ENCODE measurements around the gene ZNF175.

The ZNF175 gene

DNA sequence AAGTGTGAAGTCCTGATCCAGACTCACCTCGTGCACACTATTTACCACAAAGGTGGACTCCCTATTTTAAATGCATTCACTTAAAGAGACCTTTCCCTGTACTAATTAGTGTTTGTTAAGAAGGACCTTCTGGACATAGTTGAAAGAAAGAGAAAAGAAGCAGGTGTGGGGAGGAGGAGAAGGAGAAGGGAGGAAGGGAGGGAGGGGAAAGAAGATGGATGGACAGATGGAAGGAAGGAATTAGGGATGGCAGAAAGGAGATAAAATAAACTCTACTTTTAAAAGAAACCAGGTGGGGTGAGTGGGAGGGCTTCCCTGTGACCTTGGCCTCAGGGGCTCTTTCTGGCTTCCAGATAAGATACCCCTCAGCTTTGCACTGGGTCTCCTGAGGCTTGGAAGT is 21.4 kb downstream of the ZNF175 start:
- 83% methylated on average over 1 of the region's 1 CpG for WGBS
- H3K4me1 ChIP-seq (ENCODE audit: insufficient read depth, low read length), result 0 out of 2 replicates have a peak, but pooled peaks cover 4% of the 10 kb centered on the region
- no peak overlapping the region for H3K9ac ChIP-seq (ENCODE audit: low read depth, low read length)
- H3K27me3 ChIP-seq (ENCODE audit: insufficient read depth, low read length), result no peaks in the 10 kb centered on the region
- H3K4me3 ChIP-seq (ENCODE audit: low read length), result no peak overlapping the region
- H3K9me3 ChIP-seq (ENCODE audit: insufficient read depth, low read depth, low read length), result peaks cover 10% of the 10 kb centered on the region
- no peak overlapping the region for H3K27ac ChIP-seq (ENCODE audit: low read depth, low read length)
- H3K36me3 ChIP-seq (ENCODE audit: insufficient read depth, low read length), result peaks cover 10% of the 10 kb centered on the region

- Histone ChIP-seq H3K4me1 (ENCODE audit: insufficient read depth, low read length) (0 out of 2 replicates have a peak, but pooled peaks cover 4% of the 10 kb centered on the region), H3K36me3 (ENCODE audit: insufficient read depth, low read length) (peaks cover 3% of the 10 kb centered on the region; the same call in 1 of the 2 replicates), H3K9ac (ENCODE audit: low read depth, low read length) (peak overlapping the region; percentile 43), H3K4me3 (ENCODE audit: low read length) (peak overlapping the region; percentile 73), H3K27ac (ENCODE audit: low read depth, low read length) (no peak overlapping the region), H3K9me3 (ENCODE audit: insufficient read depth, low read depth, low read length) (peaks cover 2% of the 10 kb centered on the region; the same call in 1 of the 2 replicates), H3K27me3 (ENCODE audit: insufficient read depth, low read length) (no peaks in the 10 kb centered on the region)
- 43% methylated on average over 10 of the region's 10 CpGs for WGBS
Measured at GRCh38 chr19:51593138-51593890, 22.2 kb downstream of the ZNF175 start.

DNA sequence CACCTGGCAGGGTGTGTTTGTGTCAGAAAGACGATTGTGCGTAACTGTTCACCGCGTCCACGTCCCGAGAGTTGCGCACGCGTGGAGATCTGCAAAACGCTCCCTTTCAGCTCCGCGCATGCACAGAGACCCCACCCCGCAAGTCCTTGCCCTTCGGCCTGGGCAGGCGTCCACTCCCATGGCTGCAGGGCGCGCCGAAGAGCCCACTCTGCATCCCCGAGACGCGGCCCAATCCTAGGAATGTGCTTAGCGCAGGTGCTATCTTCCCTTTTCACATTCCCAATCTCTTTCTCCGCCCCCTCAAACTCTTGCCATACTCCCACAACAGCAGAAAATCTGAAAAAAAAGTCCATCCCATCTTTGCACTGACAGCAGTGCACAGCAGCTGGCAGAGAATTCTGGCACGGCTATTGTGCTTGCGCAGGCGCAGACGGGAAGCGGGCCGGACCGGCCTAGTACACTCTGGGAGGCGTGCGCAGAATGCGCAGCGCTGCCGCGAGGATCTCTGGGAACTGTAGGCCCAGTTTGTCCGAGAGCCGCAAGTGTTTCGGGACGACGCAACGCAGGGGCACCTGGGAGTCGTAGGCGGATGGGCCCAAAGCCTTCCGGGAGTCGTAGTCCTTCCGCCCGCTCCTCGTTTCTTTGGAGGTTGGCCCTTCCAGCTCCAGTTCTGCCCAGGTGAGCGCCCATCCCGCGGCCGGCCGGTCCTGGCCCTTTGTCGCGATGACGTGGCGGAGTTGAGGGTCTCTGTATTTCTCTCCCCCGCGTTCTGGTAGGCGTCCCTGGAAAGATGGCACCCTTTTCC is 23.1 kb downstream of the ZNF175 start:
- Histone ChIP-seq H3K9me3 (ENCODE audit: insufficient read depth, low read depth, low read length) (0 out of 2 replicates have a peak, but pooled peaks cover 3% of the 10 kb centered on the region), H3K4me3 (ENCODE audit: low read length) (peak overlapping the region; percentile 73), H3K36me3 (ENCODE audit: insufficient read depth, low read length) (no peaks in the 10 kb centered on the region), H3K27me3 (ENCODE audit: insufficient read depth, low read length) (no peaks in the 10 kb centered on the region), H3K27ac (ENCODE audit: low read depth, low read length) (no peak overlapping the region), H3K4me1 (ENCODE audit: insufficient read depth, low read length) (0 out of 2 replicates have a peak, but pooled peaks cover 4% of the 10 kb centered on the region), H3K9ac (ENCODE audit: low read depth, low read length) (peak overlapping the region; percentile 43)
- WGBS, result 1% methylated on average over 61 of the region's 61 CpGs

- no peak overlapping the region for H3K27ac ChIP-seq (ENCODE audit: low read depth, low read length)
- 37% methylated on average over 6 of the region's 6 CpGs for WGBS
- peak overlapping the region; percentile 34 for H3K9ac ChIP-seq (ENCODE audit: low read depth, low read length)
- H3K36me3 ChIP-seq (ENCODE audit: insufficient read depth, low read length), result no peaks in the 10 kb centered on the region
- 0 out of 2 replicates have a peak, but pooled peaks cover 3% of the 10 kb centered on the region for H3K9me3 ChIP-seq (ENCODE audit: insufficient read depth, low read depth, low read length)
- H3K4me3 ChIP-seq (ENCODE audit: low read length), result peak overlapping the region; percentile 73
- no peaks in the 10 kb centered on the region for H3K27me3 ChIP-seq (ENCODE audit: insufficient read depth, low read length)
- 0 out of 2 replicates have a peak, but pooled peaks cover 4% of the 10 kb centered on the region for H3K4me1 ChIP-seq (ENCODE audit: insufficient read depth, low read length)
Measured at GRCh38 chr19:51594774-51595109, 23.7 kb downstream of the ZNF175 start.

- H3K9ac ChIP-seq (ENCODE audit: low read depth, low read length), result no peak overlapping the region
- 91% methylated on average over 8 of the region's 8 CpGs for WGBS
- peak overlapping the region; percentile 73 for H3K4me3 ChIP-seq (ENCODE audit: low read length)
Measured at GRCh38 chr19:51595190-51596175, 24.4 kb downstream of the ZNF175 start.

GRCh38 chr19:51598159-51598915 is 27.3 kb downstream of the ZNF175 start:
- Histone ChIP-seq H3K9ac (ENCODE audit: low read depth, low read length) (no peak overlapping the region), H3K9me3 (ENCODE audit: insufficient read depth, low read depth, low read length) (0 out of 2 replicates have a peak, but pooled peaks cover 3% of the 10 kb centered on the region), H3K4me3 (ENCODE audit: low read length) (no peak overlapping the region), H3K4me1 (ENCODE audit: insufficient read depth, low read length) (0 out of 2 replicates have a peak, but pooled peaks cover 3% of the 10 kb centered on the region), H3K27ac (ENCODE audit: low read depth, low read length) (no peak overlapping the region), H3K36me3 (ENCODE audit: insufficient read depth, low read length) (no peaks in the 10 kb centered on the region), H3K27me3 (ENCODE audit: insufficient read depth, low read length) (no peaks in the 10 kb centered on the region)
- 93% methylated on average over 31 of the region's 31 CpGs for WGBS

More at GRCh38 chr19:51595190-51596175, 24.4 kb downstream of the ZNF175 start:
- no peak overlapping the region for H3K27ac ChIP-seq (ENCODE audit: low read depth, low read length)
- H3K9me3 ChIP-seq (ENCODE audit: insufficient read depth, low read depth, low read length), result 0 out of 2 replicates have a peak, but pooled peaks cover 3% of the 10 kb centered on the region
- no peaks in the 10 kb centered on the region for H3K36me3 ChIP-seq (ENCODE audit: insufficient read depth, low read length)
- no peaks in the 10 kb centered on the region for H3K27me3 ChIP-seq (ENCODE audit: insufficient read depth, low read length)
- H3K4me1 ChIP-seq (ENCODE audit: insufficient read depth, low read length), result 0 out of 2 replicates have a peak, but pooled peaks cover 4% of the 10 kb centered on the region

- H3K4me3 ChIP-seq (ENCODE audit: low read length), result no peak overlapping the region
- H3K27me3 ChIP-seq (ENCODE audit: insufficient read depth, low read length), result no peaks in the 10 kb centered on the region
- H3K9me3 ChIP-seq (ENCODE audit: insufficient read depth, low read depth, low read length), result 0 out of 2 replicates have a peak, but pooled peaks cover 3% of the 10 kb centered on the region
- H3K9ac ChIP-seq (ENCODE audit: low read depth, low read length), result no peak overlapping the region
- 93% methylated on average over 10 of the region's 10 CpGs for WGBS
- H3K4me1 ChIP-seq (ENCODE audit: insufficient read depth, low read length), result no peaks in the 10 kb centered on the region
- H3K27ac ChIP-seq (ENCODE audit: low read depth, low read length), result no peak overlapping the region
- no peaks in the 10 kb centered on the region for H3K36me3 ChIP-seq (ENCODE audit: insufficient read depth, low read length)
Measured at GRCh38 chr19:51599084-51599483, 28.0 kb downstream of the ZNF175 start.

DNA sequence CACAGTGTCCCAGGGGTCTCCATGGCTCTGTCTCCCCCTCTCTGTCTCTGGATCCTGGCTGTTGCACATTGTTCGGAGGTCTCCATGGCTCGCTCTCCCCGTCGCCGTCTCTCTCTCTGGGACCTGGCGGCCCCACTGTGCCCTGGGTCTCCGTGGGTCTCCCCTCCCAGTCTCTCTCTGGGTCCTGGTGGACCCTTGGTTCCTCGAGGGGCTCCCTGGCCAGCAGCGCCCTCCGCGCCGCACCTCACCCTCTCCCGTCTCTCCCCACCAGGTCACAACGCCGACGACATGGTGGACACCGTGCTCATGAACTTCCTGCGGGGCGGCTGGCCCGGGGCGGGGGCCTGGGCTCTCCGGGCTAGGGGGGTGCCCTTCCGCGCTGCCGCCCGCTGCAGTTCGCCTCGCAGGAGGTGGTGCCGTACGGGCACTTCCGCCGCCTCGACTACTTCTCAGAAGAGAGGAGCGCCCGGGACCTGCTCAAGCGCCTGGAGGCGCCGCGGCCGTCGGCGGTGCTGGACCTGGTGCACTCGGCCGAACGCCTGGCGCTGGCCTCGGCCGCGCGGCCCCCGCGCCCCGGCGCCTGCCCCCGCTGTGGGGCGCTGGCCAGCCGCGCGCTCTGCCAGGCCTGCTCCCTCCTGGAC is 30.0 kb downstream of the ZNF175 start:
- Histone ChIP-seq H3K36me3 (ENCODE audit: insufficient read depth, low read length) (no peaks in the 10 kb centered on the region), H3K27ac (ENCODE audit: low read depth, low read length) (no peak overlapping the region), H3K4me1 (ENCODE audit: insufficient read depth, low read length) (no peaks in the 10 kb centered on the region), H3K27me3 (ENCODE audit: insufficient read depth, low read length) (no peaks in the 10 kb centered on the region), H3K9ac (ENCODE audit: low read depth, low read length) (no peak overlapping the region), H3K4me3 (ENCODE audit: low read length) (no peak overlapping the region), H3K9me3 (ENCODE audit: insufficient read depth, low read depth, low read length) (0 out of 2 replicates have a peak, but pooled peaks cover 3% of the 10 kb centered on the region)
- 94% methylated on average over 59 of the region's 59 CpGs for WGBS

DNA sequence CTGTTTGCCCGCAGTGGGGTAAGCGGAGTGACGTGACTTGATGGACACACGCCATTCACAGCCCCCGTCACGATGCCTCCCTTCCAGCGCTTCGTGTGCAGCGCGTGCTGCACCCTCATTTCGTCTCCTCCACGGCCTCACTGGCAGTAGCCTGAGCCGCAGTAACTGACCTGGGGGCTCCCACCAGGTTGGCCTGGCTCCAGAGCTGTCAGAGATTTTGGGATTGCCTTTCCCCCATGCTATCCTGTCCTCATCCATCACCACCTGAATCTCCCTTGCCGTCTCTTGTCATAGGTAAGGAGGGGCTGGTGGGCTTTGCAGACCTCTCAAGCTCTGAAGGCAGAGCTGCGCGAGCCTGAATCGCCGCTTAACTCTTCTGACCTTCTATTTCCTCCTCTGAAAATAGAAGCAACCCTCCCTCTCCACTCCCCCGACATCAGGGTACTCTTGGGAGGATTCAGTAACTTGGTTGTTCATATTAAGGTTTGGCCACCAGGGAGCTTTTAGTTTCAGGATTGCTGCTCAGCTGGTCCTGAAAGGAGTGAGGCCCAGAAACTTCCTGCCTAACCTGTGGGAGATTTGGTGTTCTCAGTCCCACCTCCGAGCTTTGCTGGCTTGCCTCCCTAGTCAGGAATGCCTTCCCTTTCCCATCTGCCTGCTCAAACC is 31.2 kb downstream of the ZNF175 start:
- WGBS, result 92% methylated on average over 20 of the region's 20 CpGs

More for the DNA sequence above, 31.2 kb downstream of the ZNF175 start:
- Histone ChIP-seq H3K9me3 (ENCODE audit: insufficient read depth, low read depth, low read length) (0 out of 2 replicates have a peak, but pooled peaks cover 3% of the 10 kb centered on the region), H3K27me3 (ENCODE audit: insufficient read depth, low read length) (no peaks in the 10 kb centered on the region), H3K27ac (ENCODE audit: low read depth, low read length) (no peak overlapping the region), H3K4me1 (ENCODE audit: insufficient read depth, low read length) (no peaks in the 10 kb centered on the region), H3K9ac (ENCODE audit: low read depth, low read length) (no peak overlapping the region), H3K4me3 (ENCODE audit: low read length) (no peak overlapping the region), H3K36me3 (ENCODE audit: insufficient read depth, low read length) (no peaks in the 10 kb centered on the region)
